Spleen (tissue), 11 donors: ENCODE measurements around the gene OR7D4. TPM values are rescaled to one million over a fixed set of nuclear protein-coding genes. Genes with fewer than 3 reads are reported as not detected.

ENCODE experiments used
- DNase-seq: peaks from one replicate; pipeline ENCODE4 v3.0.0-alpha.2; 2020
- H3K27ac ChIP-seq, 8 donors: fragments of 200-600 bp; sonication (generic) in 7 of 8; 1 replicate in 4 of 8; 2 replicates in 4 of 8; pipeline versions ENCODE4 v1.5.0 to v1.8.0; 2016 to 2021; ENCODE audit warnings: inconsistent platforms in 4 of 8, mild to moderate bottlenecking in 4 of 8, moderate library complexity in 1 of 8
- H3K27me3 ChIP-seq, 7 donors: fragments of 200-600 bp; sonication (generic) in 6 of 7; replicated peaks in 1 of 7; 1 replicate in 4 of 7; 2 replicates in 3 of 7; pipeline versions ENCODE4 v1.5.0 to v1.8.0; 2016 to 2021; ENCODE audit warnings: inconsistent platforms in 3 of 7, mild to moderate bottlenecking in 1 of 7
- H3K36me3 ChIP-seq, 6 donors: fragments of 200-600 bp; sonication (generic) in 5 of 6; 1 replicate in 4 of 6; 2 replicates in 2 of 6; pipeline versions ENCODE4 v1.5.0 to v1.8.0; 2016 to 2021; ENCODE audit warnings: inconsistent platforms in 2 of 6
- H3K4me1 ChIP-seq, 6 donors: fragments of 200-600 bp; sonication (generic) in 5 of 6; 1 replicate in 3 of 6; 2 replicates in 3 of 6; pipeline versions ENCODE4 v1.5.0 to v1.8.0; 2016 to 2021; ENCODE audit warnings: inconsistent platforms in 3 of 6
- H3K4me3 ChIP-seq, 8 donors: fragments of 200-600 bp; sonication (generic) in 7 of 8; 1 replicate in 4 of 8; 2 replicates in 4 of 8; pipeline versions ENCODE4 v1.5.0 to v1.8.0; 2016 to 2021; ENCODE audit warnings: inconsistent platforms in 4 of 8, mild to moderate bottlenecking in 4 of 8, moderate library complexity in 2 of 8
- H3K9me3 ChIP-seq, 8 donors: fragments of 200-600 bp; sonication (generic) in 7 of 8; 1 replicate in 4 of 8; 2 replicates in 4 of 8; pipeline versions ENCODE4 v1.5.0 to v1.8.0; 2016 to 2021; ENCODE audit warnings: inconsistent platforms in 4 of 8
- CTCF ChIP-seq, 11 experiments: fragments of 200-600 bp in 7 of 11; fragments of 450-650 bp in 4 of 11; sonication (generic) in 4 of 11; IDR thresholded peaks in 8 of 11; conservative IDR thresholded peaks in 3 of 11; 1 replicate in 7 of 11; 2 replicates in 4 of 11; pipeline versions ENCODE4 v1.4.0 to v1.8.0; 2016 to 2021; ENCODE audit warnings: antibody characterized with exemption in 11 of 11, inconsistent platforms in 4 of 11, mild to moderate bottlenecking in 1 of 11
- POLR2A ChIP-seq, 3 donors: fragments of 450-650 bp; IDR thresholded peaks; one replicate each; pipeline ENCODE4 v1.5.1; 2017; ENCODE audit warnings: antibody characterized with exemption in 3 of 3, mild to moderate bottlenecking in 1 of 3
- POLR2AphosphoS5 ChIP-seq, 3 donors: sonication (generic); formaldehyde crosslinking; IDR thresholded peaks; one replicate each; pipeline ENCODE4 v1.5.1; 2017; ENCODE audit warnings: antibody characterized with exemption in 3 of 3
- WGBS, 5 donors: extraction: QIAGEN DNeasy Blood & Tissue Kit in 3 of 5; methylation state at CpG; one replicate each; pipeline versions ENCODE4 v1.1.5 to v1.1.7; 2013 to 2018; 5-methylcytosine and 5-hydroxymethylcytosine counted together
- intact Hi-C: fragments of 100-400 bp; cut with DNase I; formaldehyde crosslinking; loops from one replicate; pipeline ENCODE4 v1.15.0; 2023; ENCODE audit warnings: low total_unique reads
- polyA plus RNA-seq, 3 donors: library from polyadenylated mRNA; stranded (reverse); fragments of 200-250 nt; gene quantifications; one replicate each; pipeline ENCODE4 v1.2.1, GENCODE V29; 2013
- total RNA-seq, 7 donors: library from RNA; depleted of rRNA in 3 of 7; stranded (reverse); fragments of >200 nt in 3 of 7; fragmentation: NEBNext Ultra II Directional in 4 of 7; extraction: Animal tissue kit (Norgen Biotek cat#: 25700) in 4 of 7; gene quantifications; one replicate each; pipeline versions ENCODE4 v1.1.0 to v1.2.1, GENCODE V29; 2016 to 2021
- donor health status: healthy with polysubstance abuse.
- donor health status: DM: no; HTN: no; CAD: no; lungs with moderate emphysema.
- donor health status: DM: no; HTN: no; CAD: no.
- donor health status: Bipolar disorder and iron deficiency.
- donor health status: healthy.
- donor health status: DM: no; HTN: no; CAD: no.
- donor health status: DM: yes; HTN: yes; CAD: no.

OR7D4 gene
- total and polyA plus RNA-seq, 10 donors: not detected

- intact Hi-C loops: no loop called here
- WGBS, 5 donors: 61 to 82% (median 78%) methylated on average over 7 of the region's 7 CpGs
Measured at GRCh38 chr19:9189535-9189934, 29.9 kb downstream of the OR7D4 start.

GRCh38 chr19:9187191-9187590 is 32.2 kb downstream of the OR7D4 start:
- intact Hi-C loops: no loop called here
- WGBS, 5 donors: 69 to 89% (median 81%) methylated on average over 6 of the region's 6 CpGs
- Histone ChIP-seq H3K4me3 (no peak overlapping the region), H3K36me3 (no peaks in the 10 kb centered on the region), H3K9me3 (peaks cover 0 to 31% (median 11%) of the 10 kb centered on the region in 8 donors), H3K4me1 (no peaks in the 10 kb centered on the region), H3K27ac (no peak overlapping the region), H3K27me3 (peaks cover 0 to 11% (median 0%) of the 10 kb centered on the region in 7 donors)
- no peak for DNase-seq
- TF ChIP-seq POLR2AphosphoS5 (IDR thresholded peaks at IDR 0.05): no peak
- no peak for TF ChIP-seq POLR2A (IDR thresholded peaks at IDR 0.05)
- TF ChIP-seq CTCF (IDR thresholded peaks at IDR 0.05 in 8 of 11, conservative IDR thresholded peaks at IDR 0.05 in 3 of 11): no peak

More at GRCh38 chr19:9189535-9189934, 29.9 kb downstream of the OR7D4 start:
- no peak overlapping the region for H3K27ac ChIP-seq
- no peaks in the 10 kb centered on the region for H3K36me3 ChIP-seq
- H3K4me1 ChIP-seq: no peaks in the 10 kb centered on the region
- H3K4me3 ChIP-seq: no peak overlapping the region
- peaks cover 0 to 24% (median 0%) of the 10 kb centered on the region in 7 donors for H3K27me3 ChIP-seq
- H3K9me3 ChIP-seq: peaks cover 0 to 31% (median 11%) of the 10 kb centered on the region in 8 donors
- TF ChIP-seq POLR2AphosphoS5 (IDR thresholded peaks at IDR 0.05): no peak
- TF ChIP-seq POLR2A (IDR thresholded peaks at IDR 0.05): no peak
- no peak for TF ChIP-seq CTCF (IDR thresholded peaks at IDR 0.05 in 8 of 11, conservative IDR thresholded peaks at IDR 0.05 in 3 of 11)
- DNase-seq: no peak

- intact Hi-C loops: no loop called here
- peaks cover 0 to 15% (median 2%) of the 10 kb centered on the region in 8 donors for H3K9me3 ChIP-seq
- H3K27ac ChIP-seq: no peak overlapping the region
- H3K27me3 ChIP-seq: no peaks in the 10 kb centered on the region
- 92 to 96% (median 93%) methylated on average over 17 of the region's 17 CpGs for WGBS, 5 donors
- H3K4me3 ChIP-seq: no peak overlapping the region
- H3K4me1 ChIP-seq: no peaks in the 10 kb centered on the region
- DNase-seq: no peak
- no peak for TF ChIP-seq POLR2A (IDR thresholded peaks at IDR 0.05)
- no peak for TF ChIP-seq CTCF (IDR thresholded peaks at IDR 0.05 in 8 of 11, conservative IDR thresholded peaks at IDR 0.05 in 3 of 11)
- no peak for TF ChIP-seq POLR2AphosphoS5 (IDR thresholded peaks at IDR 0.05)
- no peaks in the 10 kb centered on the region for H3K36me3 ChIP-seq
Measured at GRCh38 chr19:9183000-9183399, 36.4 kb downstream of the OR7D4 start.

GRCh38 chr19:9178901-9179300 is 40.5 kb downstream of the OR7D4 start, which contains the start of gene OR7D2:
OR7D2 (plus strand) TSS chr19:9178979; CDS start chr19:9185782, 6,803 bp downstream.
- no peak for TF ChIP-seq CTCF (IDR thresholded peaks at IDR 0.05 in 8 of 11, conservative IDR thresholded peaks at IDR 0.05 in 3 of 11)
- TF ChIP-seq POLR2A (IDR thresholded peaks at IDR 0.05): no peak
- no peak for TF ChIP-seq POLR2AphosphoS5 (IDR thresholded peaks at IDR 0.05)
- intact Hi-C loops: no loop called here
- no peak for DNase-seq
- no peak within 1 kb of the TSS for H3K27ac ChIP-seq
- H3K27me3 ChIP-seq: no peaks in the 10 kb centered on the region
- H3K36me3 ChIP-seq: no peaks in the 10 kb centered on the region
- H3K4me1 ChIP-seq: no peaks in the 10 kb centered on the region
- H3K9me3 ChIP-seq: no peaks in the 10 kb centered on the region
- 64 to 80% (median 67%) methylated on average over 4 of the region's 4 CpGs for whole genome bisulfite sequencing, 5 donors
- H3K4me3 ChIP-seq: no peak within 1 kb of the TSS
